Cardiac fibroblast (primary cell): Measurements from ENCODE around the gene VSIR.

Experiments
- DNase-seq, 2 donors: peaks; one replicate each; pipeline versions ENCODE4 v3.0.0 to v3.0.0-alpha.2; 2010; ENCODE audit warnings: low read depth in 2 of 2
- H3K4me3 ChIP-seq, 2 donors: replicated peaks in 1 of 2; 1 replicate in 1 of 2; 2 replicates in 1 of 2; pipeline ENCODE4 v1.5.1; 2011; ENCODE audit warnings: low read depth in 2 of 2, low read length in 2 of 2, mild to moderate bottlenecking in 2 of 2, moderate library complexity in 1 of 2
- TF ChIP-seq, protein P1 (sequence below): IDR thresholded peaks from one replicate; pipeline ENCODE4 v1.5.1; 2011; ENCODE audit warnings: low read depth, mild to moderate bottlenecking, low read length, inconsistent platforms

VSIR gene

DNA sequence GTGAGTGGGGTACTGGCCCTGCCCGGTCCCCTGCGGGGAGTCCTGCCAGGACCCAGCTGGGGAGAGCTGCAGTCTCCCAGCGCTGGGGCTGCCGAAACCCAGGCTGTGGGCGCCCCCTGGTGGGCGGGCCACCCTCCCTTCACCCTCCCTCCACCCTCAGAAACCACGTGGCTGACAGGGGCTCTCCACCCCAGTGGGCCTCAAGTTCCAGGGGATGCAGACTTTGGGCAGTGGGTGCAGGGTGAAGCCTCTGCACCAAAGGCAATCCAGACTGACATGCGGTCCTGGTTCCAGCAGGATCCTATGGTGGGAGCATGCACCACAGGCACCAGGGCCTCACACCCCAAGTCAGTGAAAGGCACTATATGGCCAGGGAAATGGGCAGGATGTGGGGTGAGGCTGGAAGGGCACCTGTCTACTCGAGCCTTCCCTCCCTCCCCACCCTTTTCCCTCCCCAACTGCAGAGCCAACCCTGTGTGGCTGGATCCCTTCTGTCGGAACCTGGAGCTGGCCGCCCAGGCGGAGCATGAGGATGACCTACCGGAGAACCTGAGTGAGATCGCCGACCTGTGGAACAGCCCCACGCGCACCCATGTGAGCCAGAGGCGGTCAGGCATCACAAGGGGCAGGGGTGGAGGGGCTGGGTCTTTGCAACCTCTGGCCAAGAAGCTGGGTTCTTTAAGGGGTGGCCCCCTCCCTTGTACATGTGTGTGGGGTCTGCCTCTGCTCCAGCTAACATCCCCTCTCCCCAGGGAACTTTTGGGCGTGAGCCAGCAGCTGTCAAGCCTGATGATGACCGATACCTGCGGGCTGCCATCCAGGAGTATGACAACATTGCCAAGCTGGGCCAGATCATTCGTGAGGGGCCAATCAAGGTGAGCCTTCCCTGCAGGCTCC is 38.9 kb upstream of the VSIR start:
- TF ChIP-seq, protein P1, sequence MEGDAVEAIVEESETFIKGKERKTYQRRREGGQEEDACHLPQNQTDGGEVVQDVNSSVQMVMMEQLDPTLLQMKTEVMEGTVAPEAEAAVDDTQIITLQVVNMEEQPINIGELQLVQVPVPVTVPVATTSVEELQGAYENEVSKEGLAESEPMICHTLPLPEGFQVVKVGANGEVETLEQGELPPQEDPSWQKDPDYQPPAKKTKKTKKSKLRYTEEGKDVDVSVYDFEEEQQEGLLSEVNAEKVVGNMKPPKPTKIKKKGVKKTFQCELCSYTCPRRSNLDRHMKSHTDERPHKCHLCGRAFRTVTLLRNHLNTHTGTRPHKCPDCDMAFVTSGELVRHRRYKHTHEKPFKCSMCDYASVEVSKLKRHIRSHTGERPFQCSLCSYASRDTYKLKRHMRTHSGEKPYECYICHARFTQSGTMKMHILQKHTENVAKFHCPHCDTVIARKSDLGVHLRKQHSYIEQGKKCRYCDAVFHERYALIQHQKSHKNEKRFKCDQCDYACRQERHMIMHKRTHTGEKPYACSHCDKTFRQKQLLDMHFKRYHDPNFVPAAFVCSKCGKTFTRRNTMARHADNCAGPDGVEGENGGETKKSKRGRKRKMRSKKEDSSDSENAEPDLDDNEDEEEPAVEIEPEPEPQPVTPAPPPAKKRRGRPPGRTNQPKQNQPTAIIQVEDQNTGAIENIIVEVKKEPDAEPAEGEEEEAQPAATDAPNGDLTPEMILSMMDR: peak; percentile 89
- DNase-seq: peak; percentile 52 to 66
- H3K4me3 ChIP-seq: no peak overlapping the region

DNA sequence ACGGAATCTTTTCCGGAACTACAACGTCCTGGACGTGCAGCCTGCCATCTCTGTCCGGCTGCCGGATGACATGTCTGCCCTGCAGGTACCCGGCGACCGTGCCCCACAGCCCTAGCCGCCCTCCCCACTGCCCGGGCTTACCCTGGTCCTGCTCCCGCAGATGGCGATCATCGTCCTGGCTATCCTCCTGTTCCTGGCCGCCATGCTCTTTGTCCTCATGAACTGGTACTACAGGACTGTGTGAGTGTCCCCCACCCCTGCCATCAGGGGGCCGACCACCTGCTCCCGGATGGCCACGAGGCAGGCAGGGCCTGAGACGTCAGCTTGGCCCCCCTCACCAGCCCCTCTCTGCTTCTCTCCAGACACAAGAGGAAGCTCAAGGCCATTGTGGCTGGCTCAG is 38.0 kb upstream of the VSIR start:
- H3K4me3 ChIP-seq: no peak overlapping the region
- TF ChIP-seq, protein P1: no peak
- DNase-seq: no peak

DNA sequence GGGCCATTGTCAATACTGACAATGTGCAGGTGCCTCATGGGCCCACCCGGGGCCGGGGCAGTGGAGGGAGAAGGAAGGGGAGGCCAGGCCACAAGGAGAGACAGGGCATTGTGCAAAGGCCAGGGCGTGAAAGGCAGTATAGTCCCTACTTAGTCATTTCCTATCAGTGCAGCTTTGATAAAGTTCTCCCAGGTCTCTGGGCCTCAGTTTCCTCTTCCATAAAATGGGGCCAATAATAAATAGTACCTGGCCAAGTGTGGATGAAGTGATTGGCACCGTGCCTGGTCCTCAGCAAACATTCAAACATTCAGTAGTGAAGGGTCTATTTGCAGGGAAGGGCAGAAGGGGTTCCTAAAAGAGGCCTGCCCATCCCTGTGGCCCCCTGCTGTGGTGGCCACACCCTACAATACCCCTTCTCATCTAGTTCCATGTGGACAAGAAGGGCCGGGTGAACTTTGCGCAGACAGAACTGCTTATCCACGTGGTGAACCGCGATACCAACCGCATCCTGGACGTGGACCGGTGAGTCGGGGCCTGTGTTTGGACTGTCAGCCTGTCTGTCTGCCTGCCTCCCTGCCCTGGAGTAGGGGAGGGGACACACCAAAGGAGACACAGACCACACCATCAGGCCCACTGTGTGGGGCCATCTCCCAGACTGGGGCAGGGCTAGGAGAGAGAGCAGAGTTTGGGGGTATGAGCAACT is 36.9 kb upstream of the VSIR start:
- TF ChIP-seq, protein P1: no peak
- no peak overlapping the region for H3K4me3 ChIP-seq
- DNase-seq: no peak

DNA sequence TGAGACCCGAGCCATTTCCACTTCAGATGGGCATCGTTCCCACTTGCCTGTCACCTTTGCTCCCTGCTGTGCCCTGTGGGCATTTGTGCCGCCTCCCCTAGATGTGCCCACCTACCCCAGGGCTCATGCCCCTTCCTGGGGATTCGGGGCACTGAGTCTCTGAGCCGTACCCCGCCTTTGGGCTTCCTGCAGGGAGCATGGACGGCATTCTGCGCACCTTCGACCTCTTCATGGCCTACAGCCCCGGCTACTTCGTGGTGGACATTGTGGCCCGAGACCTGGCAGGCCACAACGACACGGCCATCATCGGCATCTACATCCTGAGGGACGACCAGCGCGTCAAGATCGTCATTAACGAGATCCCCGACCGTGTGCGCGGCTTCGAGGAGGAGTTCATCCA is 36.3 kb upstream of the VSIR start:
- TF ChIP-seq, protein P1: no peak
- no peak for DNase-seq
- no peak overlapping the region for H3K4me3 ChIP-seq

DNA sequence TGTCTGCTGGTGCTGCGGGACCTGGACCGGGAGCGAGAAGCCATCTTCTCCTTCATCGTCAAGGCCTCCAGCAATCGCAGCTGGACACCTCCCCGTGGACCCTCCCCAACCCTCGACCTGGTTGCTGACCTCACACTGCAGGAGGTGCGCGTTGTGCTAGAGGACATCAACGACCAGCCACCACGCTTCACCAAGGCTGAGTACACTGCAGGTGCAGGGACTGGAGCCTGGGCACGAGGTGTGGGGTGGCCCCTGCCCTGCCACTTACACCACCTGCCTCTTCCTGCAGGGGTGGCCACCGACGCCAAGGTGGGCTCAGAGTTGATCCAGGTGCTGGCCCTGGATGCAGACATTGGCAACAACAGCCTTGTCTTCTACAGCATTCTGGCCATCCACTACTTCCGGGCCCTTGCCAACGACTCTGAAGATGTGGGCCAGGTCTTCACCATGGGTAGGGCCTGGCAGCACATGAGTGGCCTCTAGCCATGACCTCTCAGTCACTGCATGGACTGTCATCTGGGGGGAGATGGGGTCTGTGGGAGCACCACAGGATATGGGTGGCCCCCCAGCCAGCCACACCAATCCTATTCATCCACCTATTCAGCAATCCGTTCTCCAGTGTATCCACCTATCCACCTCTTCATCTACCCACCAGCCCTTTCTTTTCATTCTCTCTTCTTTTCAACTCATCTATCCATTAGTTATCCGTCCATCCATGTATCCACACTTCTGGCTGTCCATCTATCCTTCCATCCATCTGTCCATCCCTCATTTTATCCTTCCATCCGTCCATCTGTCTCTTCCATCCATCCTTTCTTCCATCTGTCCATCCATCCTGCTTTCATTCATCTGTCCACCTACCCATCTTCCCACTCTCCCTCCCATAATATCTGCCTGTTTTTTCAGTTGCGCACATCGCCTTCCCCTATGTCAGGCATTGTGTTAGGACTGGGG is 34.5 kb upstream of the VSIR start:
- no peak for DNase-seq
- TF ChIP-seq, protein P1: no peak
- no peak overlapping the region for H3K4me3 ChIP-seq
